ENCODE data around the gene PMEPA1.

The PMEPA1 gene

GRCh38 chr20:57659517-57660180, 50.2 kb downstream of the PMEPA1 start:
- no peak for DNase-seq

GRCh38 chr20:57658833-57659516, 50.8 kb downstream of the PMEPA1 start:
- DNase-seq, result no peak

- DNase-seq, result no peak
Observed at GRCh38 chr20:57658447-57658832, 51.4 kb downstream of the PMEPA1 start.

- peak; percentile 26 for DNase-seq
Observed at GRCh38 chr20:57657535-57658446, 52.0 kb downstream of the PMEPA1 start.

- DNase-seq, result no peak
Observed at GRCh38 chr20:57656821-57657534, 52.8 kb downstream of the PMEPA1 start.

GRCh38 chr20:57656252-57656820, 53.5 kb downstream of the PMEPA1 start:
- DNase-seq, result no peak

- DNase-seq, result no peak
Observed at GRCh38 chr20:57655809-57656155, 54.0 kb downstream of the PMEPA1 start.

- no peak for DNase-seq
Observed at GRCh38 chr20:57654998-57655808, 54.6 kb downstream of the PMEPA1 start.

GRCh38 chr20:57654363-57654997, 55.3 kb downstream of the PMEPA1 start:
- peak; percentile 53 for DNase-seq

- no peak for DNase-seq
Observed at GRCh38 chr20:57653910-57654309, 55.9 kb downstream of the PMEPA1 start.

- no peak for DNase-seq
Observed at GRCh38 chr20:57653546-57653900, 56.3 kb downstream of the PMEPA1 start.

GRCh38 chr20:57652606-57653545, 56.9 kb downstream of the PMEPA1 start:
- DNase-seq, result no peak

- DNase-seq, result no peak
Observed at GRCh38 chr20:57651881-57652605, 57.8 kb downstream of the PMEPA1 start.

- DNase-seq, result no peak
Observed at GRCh38 chr20:57650756-57651483, 58.9 kb downstream of the PMEPA1 start.

- DNase-seq, result no peak
Observed at GRCh38 chr20:57650266-57650665, 59.5 kb downstream of the PMEPA1 start.

- no peak for DNase-seq
Observed at GRCh38 chr20:57649617-57650015, 60.2 kb downstream of the PMEPA1 start.

- DNase-seq, result no peak
Observed at GRCh38 chr20:57648878-57649616, 60.8 kb downstream of the PMEPA1 start.

Data from activated CD4-positive, alpha-beta T cell treated with anti-CD3 and anti-CD28 coated beads, Interleukin-10, Interleukin-2, amounts not matched to agents 100 ng/mL and 50 ng/mL, durations not matched to agents 16 hours and 8 hours (primary cell).